Tibial artery (tissue), 4 donors: ENCODE measurements around the gene RAN.
A peak's percentile ranks its signal among the peaks of the same experiment; 100 is the strongest.

Experiments
- DNase-seq, 2 donors: peaks; one replicate each; pipeline ENCODE4 v3.0.0-alpha.2; 2019
- H3K27ac ChIP-seq, 2 donors: fragments of 200-600 bp; sonication (generic) in 1 of 2; 1 replicate in 1 of 2; 2 replicates in 1 of 2; pipeline ENCODE4 v1.5.1; 2018 to 2019; ENCODE audit warnings: mild to moderate bottlenecking in 1 of 2
- H3K27me3 ChIP-seq, 2 donors: fragments of 200-600 bp; sonication (generic) in 1 of 2; one replicate each; pipeline versions ENCODE4 v1.5.1 to v1.6.0; 2016 to 2019
- H3K36me3 ChIP-seq, 3 donors: fragments of 200-600 bp; sonication (generic) in 2 of 3; one replicate each; pipeline ENCODE4 v1.5.1; 2016 to 2019; ENCODE audit warnings: mild to moderate bottlenecking in 2 of 3
- H3K4me1 ChIP-seq, 4 donors: fragments of 200-600 bp; sonication (generic) in 2 of 4; 1 replicate in 3 of 4; 2 replicates in 1 of 4; pipeline ENCODE4 v1.5.1; 2016 to 2019
- H3K4me3 ChIP-seq, 2 donors: fragments of 200-600 bp; sonication (generic) in 1 of 2; 1 replicate in 1 of 2; 2 replicates in 1 of 2; pipeline ENCODE4 v1.5.1; 2018 to 2019; ENCODE audit warnings: mild to moderate bottlenecking in 2 of 2
- H3K9me3 ChIP-seq, 3 donors: fragments of 200-600 bp; sonication (generic) in 1 of 3; one replicate each; pipeline ENCODE4 v1.5.1; 2016 to 2019
- intact Hi-C: fragments of 100-400 bp; cut with DNase I; formaldehyde crosslinking; loops from one replicate; pipeline ENCODE4 v1.15.0; 2023; ENCODE audit warnings: low total_unique reads
- TF ChIP-seq, protein P1 (sequence below), 2 experiments: fragments of 200-600 bp in 1 of 2; fragments of 450-650 bp in 1 of 2; IDR thresholded peaks; one replicate each; pipeline ENCODE4 v1.5.1; 2017 to 2019; ENCODE audit warnings: antibody characterized with exemption in 2 of 2, mild to moderate bottlenecking in 1 of 2, moderate library complexity in 1 of 2

RAN gene

GRCh38 chr12:130863298-130863697 is 8.6 kb upstream of the RAN start:
- intact Hi-C loops: no loop called here
- H3K9me3 ChIP-seq: no peaks in the 10 kb centered on the region
- H3K36me3 ChIP-seq: no peaks in the 10 kb centered on the region
- TF ChIP-seq, protein P1, sequence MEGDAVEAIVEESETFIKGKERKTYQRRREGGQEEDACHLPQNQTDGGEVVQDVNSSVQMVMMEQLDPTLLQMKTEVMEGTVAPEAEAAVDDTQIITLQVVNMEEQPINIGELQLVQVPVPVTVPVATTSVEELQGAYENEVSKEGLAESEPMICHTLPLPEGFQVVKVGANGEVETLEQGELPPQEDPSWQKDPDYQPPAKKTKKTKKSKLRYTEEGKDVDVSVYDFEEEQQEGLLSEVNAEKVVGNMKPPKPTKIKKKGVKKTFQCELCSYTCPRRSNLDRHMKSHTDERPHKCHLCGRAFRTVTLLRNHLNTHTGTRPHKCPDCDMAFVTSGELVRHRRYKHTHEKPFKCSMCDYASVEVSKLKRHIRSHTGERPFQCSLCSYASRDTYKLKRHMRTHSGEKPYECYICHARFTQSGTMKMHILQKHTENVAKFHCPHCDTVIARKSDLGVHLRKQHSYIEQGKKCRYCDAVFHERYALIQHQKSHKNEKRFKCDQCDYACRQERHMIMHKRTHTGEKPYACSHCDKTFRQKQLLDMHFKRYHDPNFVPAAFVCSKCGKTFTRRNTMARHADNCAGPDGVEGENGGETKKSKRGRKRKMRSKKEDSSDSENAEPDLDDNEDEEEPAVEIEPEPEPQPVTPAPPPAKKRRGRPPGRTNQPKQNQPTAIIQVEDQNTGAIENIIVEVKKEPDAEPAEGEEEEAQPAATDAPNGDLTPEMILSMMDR (IDR thresholded peaks at IDR 0.05): no peak
- H3K27me3 ChIP-seq: no peaks in the 10 kb centered on the region
- H3K27ac ChIP-seq: no peak overlapping the region
- no peak for DNase-seq
- H3K4me1 ChIP-seq: no peaks in the 10 kb centered on the region
- H3K4me3 ChIP-seq: no peak overlapping the region

DNA sequence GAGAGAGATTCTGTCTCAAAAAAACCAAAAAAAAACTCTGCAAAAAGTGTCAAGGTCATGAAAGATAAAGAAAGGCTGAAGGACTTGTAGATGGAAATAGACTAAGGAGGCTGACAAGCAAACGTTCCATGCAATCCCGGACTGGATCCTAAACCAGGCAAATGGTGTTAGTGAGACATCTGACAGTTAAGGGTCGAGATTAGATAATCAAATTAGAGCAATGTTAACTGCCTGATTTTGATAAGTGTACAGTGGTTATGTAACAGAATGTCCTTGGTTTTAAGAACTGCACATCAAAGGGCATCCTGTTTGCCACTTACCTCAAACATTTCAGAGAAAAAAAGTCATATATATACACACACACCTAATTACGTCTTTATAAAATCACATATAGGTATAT is 3.5 kb upstream of the RAN start:
- Histone ChIP-seq H3K27ac (no peak overlapping the region), H3K9me3 (no peaks in the 10 kb centered on the region), H3K36me3 (no peaks in the 10 kb centered on the region), H3K4me1 (peaks cover 0 to 18% (median 14%) of the 10 kb centered on the region in 4 donors), H3K4me3 (no peak overlapping the region), H3K27me3 (no peaks in the 10 kb centered on the region)
- TF ChIP-seq, protein P1 (IDR thresholded peaks at IDR 0.05): no peak
- DNase-seq: no peak
- intact Hi-C loops: no loop called here

DNA sequence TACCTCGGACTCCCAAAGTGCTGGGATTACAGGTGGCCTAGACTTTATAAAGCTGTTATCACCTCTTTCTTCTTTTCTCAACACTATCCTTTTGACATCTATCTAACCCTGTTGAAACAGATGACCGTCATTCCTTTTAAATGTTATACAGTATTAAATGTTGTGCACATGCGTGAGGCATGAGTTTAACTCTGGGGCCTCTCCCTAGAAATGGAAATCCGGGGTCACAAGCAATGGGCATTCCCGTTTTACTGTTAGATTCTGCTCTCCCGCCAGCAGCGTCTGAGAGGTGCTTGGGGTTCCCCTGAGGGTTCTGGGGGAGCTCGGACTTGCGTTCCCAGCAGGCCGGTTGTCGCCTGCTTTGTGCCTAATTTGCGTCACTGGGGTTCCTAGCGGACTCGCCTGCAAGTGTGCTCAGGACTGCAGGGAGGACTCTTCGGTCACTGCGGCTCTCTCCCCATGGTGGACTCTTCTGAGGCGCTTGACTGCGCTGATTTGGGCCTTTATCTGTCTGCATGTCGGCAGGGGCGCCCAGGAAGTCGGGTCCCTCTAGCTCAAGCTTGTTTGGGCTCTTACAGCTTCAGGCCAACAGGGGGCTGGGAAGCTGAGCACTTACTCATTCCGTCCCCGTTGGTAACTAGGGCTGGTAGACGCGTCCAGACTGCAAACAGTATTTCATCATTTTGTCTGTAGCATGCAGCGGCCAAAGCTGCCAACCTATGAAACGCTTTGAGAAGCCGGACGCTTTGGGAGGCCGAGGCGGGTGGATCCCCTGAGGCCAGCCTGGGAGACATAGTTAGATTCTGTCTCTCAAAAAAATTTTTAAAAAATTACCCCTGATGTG is 1.2 kb upstream of the RAN start:
- Histone ChIP-seq H3K27me3 (no peaks in the 10 kb centered on the region), H3K4me1 (peaks cover 0 to 24% (median 17%) of the 10 kb centered on the region in 4 donors), H3K36me3 (peaks cover 21 to 22% (median 21%) of the 10 kb centered on the region in 3 donors), H3K27ac (peak overlapping the region; percentile 66 to 85), H3K9me3 (no peaks in the 10 kb centered on the region), H3K4me3 (peak overlapping the region; percentile 76 to 79)
- TF ChIP-seq, protein P1 (IDR thresholded peaks at IDR 0.05): peak; percentile 28 to 42
- intact Hi-C loops: no loop called here
- peak; percentile 82 to 88 for DNase-seq

DNA sequence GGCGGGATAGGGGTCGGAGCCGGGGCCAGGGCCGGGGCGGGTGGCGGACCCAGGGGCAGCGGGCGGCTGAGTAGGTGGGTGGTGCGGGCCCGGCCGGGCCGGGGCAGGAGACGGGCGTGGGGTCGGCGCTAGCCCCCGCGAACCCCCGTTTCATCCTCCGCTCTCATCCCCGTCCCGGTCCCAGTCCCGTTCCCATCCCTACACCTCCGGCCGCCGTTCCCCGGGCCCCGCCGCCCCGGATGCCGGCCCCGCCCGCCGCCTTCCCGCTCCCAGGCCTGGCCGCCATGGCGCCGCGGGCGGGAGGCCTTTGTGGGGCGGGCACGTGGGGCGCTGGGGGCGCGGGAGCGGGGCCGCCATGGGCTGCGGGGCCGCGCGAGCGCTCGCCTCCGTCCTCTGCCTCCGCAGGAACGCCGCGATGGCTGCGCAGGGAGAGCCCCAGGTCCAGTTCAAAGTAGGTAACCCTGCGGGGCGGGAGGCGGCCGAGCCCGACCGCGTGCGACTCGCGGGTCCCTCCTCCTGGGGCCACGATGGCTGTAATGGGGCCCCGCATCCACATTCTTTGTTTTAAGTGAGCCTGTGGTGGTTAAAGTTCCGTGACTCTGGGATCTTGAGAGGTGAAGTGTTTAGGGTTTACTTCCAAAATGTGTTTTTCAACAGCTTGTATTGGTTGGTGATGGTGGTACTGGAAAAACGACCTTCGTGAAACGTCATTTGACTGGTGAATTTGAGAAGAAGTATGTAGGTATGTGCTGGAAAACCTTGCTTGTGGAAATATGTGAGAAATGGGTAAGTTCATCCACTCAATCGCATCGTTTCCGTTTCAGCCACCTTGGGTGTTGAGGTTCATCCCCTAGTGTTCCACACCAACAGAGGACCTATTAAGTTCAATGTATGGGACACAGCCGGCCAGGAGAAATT is 572 bp downstream of the RAN start:
- H3K27ac ChIP-seq: peak overlapping the region; percentile 77 to 85
- H3K27me3 ChIP-seq: no peaks in the 10 kb centered on the region
- peaks cover 33 to 38% (median 34%) of the 10 kb centered on the region in 3 donors for H3K36me3 ChIP-seq
- H3K4me1 ChIP-seq: peaks cover 0 to 24% (median 17%) of the 10 kb centered on the region in 4 donors
- TF ChIP-seq, protein P1 (IDR thresholded peaks at IDR 0.05): no peak
- peak overlapping the region; percentile 76 to 79 for H3K4me3 ChIP-seq
- DNase-seq: peak in 1 of 2 donors; percentile 69
- intact Hi-C loops: no loop called here
- H3K9me3 ChIP-seq: no peaks in the 10 kb centered on the region

- Histone ChIP-seq H3K27ac (peak overlapping the region in 1 of 2 donors; percentile 77), H3K36me3 (peaks cover 33 to 38% (median 34%) of the 10 kb centered on the region in 3 donors), H3K4me3 (peak overlapping the region; percentile 76 to 79), H3K27me3 (no peaks in the 10 kb centered on the region), H3K4me1 (peaks cover 0 to 24% (median 17%) of the 10 kb centered on the region in 4 donors), H3K9me3 (no peaks in the 10 kb centered on the region)
- TF ChIP-seq, protein P1 (IDR thresholded peaks at IDR 0.05): no peak
- no peak for DNase-seq
- intact Hi-C loops: no loop called here
These were observed 1.4 kb downstream of the RAN start for GRCh38 chr12:130873106-130873795.
